ENCODE data around the gene CCDC196. TPM values are rescaled to one million over a fixed set of nuclear protein-coding genes. Genes with fewer than 3 reads are reported as not detected.

The CCDC196 gene
- total RNA-seq, 1 experiment from 2014 or later = not detected

- intact Hi-C loops (cut with micrococcal nuclease) = no loop called here
- BruUV-seq (replicated peaks) = no TSS peak
- ATAC-seq = no peak
These were observed 26.6 kb upstream of the CCDC196 start for GRCh38 chr14:66459603-66460002.

DNA sequence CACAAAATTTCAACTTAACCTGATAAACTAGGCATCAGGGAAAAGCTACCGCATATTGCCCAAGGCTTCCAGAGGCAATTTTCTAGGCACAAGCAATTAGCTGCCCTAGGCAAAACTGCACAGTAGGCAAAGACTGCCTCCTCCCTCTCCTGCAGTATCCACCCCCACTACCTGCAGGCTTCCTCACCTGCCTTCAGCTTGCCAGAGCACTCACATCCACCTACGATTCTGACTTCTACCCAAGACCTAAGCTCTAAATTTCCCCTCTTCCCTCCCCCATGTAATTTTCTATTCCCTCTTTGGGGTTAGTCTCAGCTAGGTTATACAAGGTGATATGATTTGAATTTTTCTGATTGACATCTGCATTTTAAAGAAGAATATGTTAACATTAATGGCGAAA lies 21.9 kb upstream of the CCDC196 start:
- no peaks in the 10 kb centered on the region; a peak in 1 of 4 replicates for H3K9me3 ChIP-seq (ENCODE audit: control insufficient read depth in 1 of 2, insufficient read depth in 1 of 2, low read depth in 1 of 2, low read length in 2 of 2)
- H3K4me2 ChIP-seq (ENCODE audit: low read length) = no peak overlapping the region
- no peaks in the 10 kb centered on the region for H4K20me1 ChIP-seq (ENCODE audit: insufficient read depth)
- H3K4me3 ChIP-seq (replicated peaks in 1 of 2; ENCODE audit: low read depth in 1 of 2, low read length in 2 of 2) = no peak overlapping the region
- H3K79me2 ChIP-seq (ENCODE audit: insufficient read depth, low read length) = no peaks in the 10 kb centered on the region
- TF ChIP-seq YY1 (IDR thresholded peaks at IDR 0.05; ENCODE audit: extremely low read depth, insufficient replicate concordance, low read depth, low read length) = no peak
- TF ChIP-seq SRF (IDR thresholded peaks at IDR 0.05; ENCODE audit: low read depth) = no peak
- TF ChIP-seq CEBPB (IDR thresholded peaks at IDR 0.05; ENCODE audit: low read depth) = no peak
- TF ChIP-seq, protein P1, sequence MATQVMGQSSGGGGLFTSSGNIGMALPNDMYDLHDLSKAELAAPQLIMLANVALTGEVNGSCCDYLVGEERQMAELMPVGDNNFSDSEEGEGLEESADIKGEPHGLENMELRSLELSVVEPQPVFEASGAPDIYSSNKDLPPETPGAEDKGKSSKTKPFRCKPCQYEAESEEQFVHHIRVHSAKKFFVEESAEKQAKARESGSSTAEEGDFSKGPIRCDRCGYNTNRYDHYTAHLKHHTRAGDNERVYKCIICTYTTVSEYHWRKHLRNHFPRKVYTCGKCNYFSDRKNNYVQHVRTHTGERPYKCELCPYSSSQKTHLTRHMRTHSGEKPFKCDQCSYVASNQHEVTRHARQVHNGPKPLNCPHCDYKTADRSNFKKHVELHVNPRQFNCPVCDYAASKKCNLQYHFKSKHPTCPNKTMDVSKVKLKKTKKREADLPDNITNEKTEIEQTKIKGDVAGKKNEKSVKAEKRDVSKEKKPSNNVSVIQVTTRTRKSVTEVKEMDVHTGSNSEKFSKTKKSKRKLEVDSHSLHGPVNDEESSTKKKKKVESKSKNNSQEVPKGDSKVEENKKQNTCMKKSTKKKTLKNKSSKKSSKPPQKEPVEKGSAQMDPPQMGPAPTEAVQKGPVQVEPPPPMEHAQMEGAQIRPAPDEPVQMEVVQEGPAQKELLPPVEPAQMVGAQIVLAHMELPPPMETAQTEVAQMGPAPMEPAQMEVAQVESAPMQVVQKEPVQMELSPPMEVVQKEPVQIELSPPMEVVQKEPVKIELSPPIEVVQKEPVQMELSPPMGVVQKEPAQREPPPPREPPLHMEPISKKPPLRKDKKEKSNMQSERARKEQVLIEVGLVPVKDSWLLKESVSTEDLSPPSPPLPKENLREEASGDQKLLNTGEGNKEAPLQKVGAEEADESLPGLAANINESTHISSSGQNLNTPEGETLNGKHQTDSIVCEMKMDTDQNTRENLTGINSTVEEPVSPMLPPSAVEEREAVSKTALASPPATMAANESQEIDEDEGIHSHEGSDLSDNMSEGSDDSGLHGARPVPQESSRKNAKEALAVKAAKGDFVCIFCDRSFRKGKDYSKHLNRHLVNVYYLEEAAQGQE (IDR thresholded peaks at IDR 0.05; ENCODE audit: low read depth) = no peak
- no peak for TF ChIP-seq RAD21 (IDR thresholded peaks at IDR 0.05; ENCODE audit: low read depth)
- H2AFZ ChIP-seq (ENCODE audit: low read depth, low read length, poor library complexity, severe bottlenecking) = no peak overlapping the region
- no peaks in the 10 kb centered on the region for H3K9me2 ChIP-seq (ENCODE audit: insufficient read depth)
- no peaks in the 10 kb centered on the region for H3K4me1 ChIP-seq (ENCODE audit: control insufficient read depth in 1 of 2, insufficient read depth in 2 of 2, low read length in 2 of 2)
- no peak overlapping the region for H3K9ac ChIP-seq (ENCODE audit: low read length)
- DNase-seq (ENCODE audit: low read depth, low spot score) = no peak
- H3K27ac ChIP-seq (ENCODE audit: low read depth, low read length) = no peak overlapping the region
- POLR2A ChIA-PET = no interaction called here
- no peak for ATAC-seq
- RAD21 ChIA-PET (ENCODE audit: low non-redundant PET in 1 of 2, low total read pairs in 2 of 2, uncharacterized antibody in 2 of 2, unreplicated experiment in 2 of 2) = no interaction called here
- intact Hi-C loops (cut with micrococcal nuclease) = no loop called here
- H3K36me3 ChIP-seq (ENCODE audit: control insufficient read depth in 1 of 2, insufficient read depth in 2 of 2, low read length in 2 of 2) = no peaks in the 10 kb centered on the region
- H3K27me3 ChIP-seq (ENCODE audit: insufficient read depth, low read length) = no peaks in the 10 kb centered on the region
- no TSS peak for BruUV-seq (replicated peaks)
- CTCF ChIA-PET = no interaction called here

More at GRCh38 chr14:66459603-66460002, 26.6 kb upstream of the CCDC196 start:
- H2AFZ ChIP-seq (ENCODE audit: low read depth, low read length, poor library complexity, severe bottlenecking) = no peak overlapping the region
- H3K9me2 ChIP-seq (ENCODE audit: insufficient read depth) = no peaks in the 10 kb centered on the region
- H3K9me3 ChIP-seq (ENCODE audit: control insufficient read depth in 1 of 2, insufficient read depth in 1 of 2, low read depth in 1 of 2, low read length in 2 of 2) = no peaks in the 10 kb centered on the region
- ChIA-PET POLR2A (no interaction called here), CTCF (no interaction called here), RAD21 (ENCODE audit: low non-redundant PET in 1 of 2, low total read pairs in 2 of 2, uncharacterized antibody in 2 of 2, unreplicated experiment in 2 of 2) (no interaction called here)
- H3K4me2 ChIP-seq (ENCODE audit: low read length) = no peak overlapping the region
- no peaks in the 10 kb centered on the region for H3K4me1 ChIP-seq (ENCODE audit: control insufficient read depth in 1 of 2, insufficient read depth in 2 of 2, low read length in 2 of 2)
- TF ChIP-seq JUND (IDR thresholded peaks at IDR 0.05) = no peak
- no peaks in the 10 kb centered on the region for H3K36me3 ChIP-seq (ENCODE audit: control insufficient read depth in 1 of 2, insufficient read depth in 2 of 2, low read length in 2 of 2)
- no peak overlapping the region for H3K4me3 ChIP-seq (replicated peaks in 1 of 2; ENCODE audit: low read depth in 1 of 2, low read length in 2 of 2)
- no peaks in the 10 kb centered on the region for H3K79me2 ChIP-seq (ENCODE audit: insufficient read depth, low read length)
- no peaks in the 10 kb centered on the region for H4K20me1 ChIP-seq (ENCODE audit: insufficient read depth)
- no peak overlapping the region for H3K9ac ChIP-seq (ENCODE audit: low read length)
- H3K27me3 ChIP-seq (ENCODE audit: insufficient read depth, low read length) = no peaks in the 10 kb centered on the region
- no peak for DNase-seq (ENCODE audit: low read depth, low spot score)
- no peak overlapping the region for H3K27ac ChIP-seq (ENCODE audit: low read depth, low read length)

Measured in HCT116 (cell line).